NCI-H1436 (cell line): ENCODE measurements around the gene CYP26C1.

Source experiments
- DNase-seq: peaks from one replicate; lab custom pipeline; 2025; lab: John Stamatoyannopoulos, UW

Gene CYP26C1, protein sequence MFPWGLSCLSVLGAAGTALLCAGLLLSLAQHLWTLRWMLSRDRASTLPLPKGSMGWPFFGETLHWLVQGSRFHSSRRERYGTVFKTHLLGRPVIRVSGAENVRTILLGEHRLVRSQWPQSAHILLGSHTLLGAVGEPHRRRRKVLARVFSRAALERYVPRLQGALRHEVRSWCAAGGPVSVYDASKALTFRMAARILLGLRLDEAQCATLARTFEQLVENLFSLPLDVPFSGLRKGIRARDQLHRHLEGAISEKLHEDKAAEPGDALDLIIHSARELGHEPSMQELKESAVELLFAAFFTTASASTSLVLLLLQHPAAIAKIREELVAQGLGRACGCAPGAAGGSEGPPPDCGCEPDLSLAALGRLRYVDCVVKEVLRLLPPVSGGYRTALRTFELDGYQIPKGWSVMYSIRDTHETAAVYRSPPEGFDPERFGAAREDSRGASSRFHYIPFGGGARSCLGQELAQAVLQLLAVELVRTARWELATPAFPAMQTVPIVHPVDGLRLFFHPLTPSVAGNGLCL

DNA sequence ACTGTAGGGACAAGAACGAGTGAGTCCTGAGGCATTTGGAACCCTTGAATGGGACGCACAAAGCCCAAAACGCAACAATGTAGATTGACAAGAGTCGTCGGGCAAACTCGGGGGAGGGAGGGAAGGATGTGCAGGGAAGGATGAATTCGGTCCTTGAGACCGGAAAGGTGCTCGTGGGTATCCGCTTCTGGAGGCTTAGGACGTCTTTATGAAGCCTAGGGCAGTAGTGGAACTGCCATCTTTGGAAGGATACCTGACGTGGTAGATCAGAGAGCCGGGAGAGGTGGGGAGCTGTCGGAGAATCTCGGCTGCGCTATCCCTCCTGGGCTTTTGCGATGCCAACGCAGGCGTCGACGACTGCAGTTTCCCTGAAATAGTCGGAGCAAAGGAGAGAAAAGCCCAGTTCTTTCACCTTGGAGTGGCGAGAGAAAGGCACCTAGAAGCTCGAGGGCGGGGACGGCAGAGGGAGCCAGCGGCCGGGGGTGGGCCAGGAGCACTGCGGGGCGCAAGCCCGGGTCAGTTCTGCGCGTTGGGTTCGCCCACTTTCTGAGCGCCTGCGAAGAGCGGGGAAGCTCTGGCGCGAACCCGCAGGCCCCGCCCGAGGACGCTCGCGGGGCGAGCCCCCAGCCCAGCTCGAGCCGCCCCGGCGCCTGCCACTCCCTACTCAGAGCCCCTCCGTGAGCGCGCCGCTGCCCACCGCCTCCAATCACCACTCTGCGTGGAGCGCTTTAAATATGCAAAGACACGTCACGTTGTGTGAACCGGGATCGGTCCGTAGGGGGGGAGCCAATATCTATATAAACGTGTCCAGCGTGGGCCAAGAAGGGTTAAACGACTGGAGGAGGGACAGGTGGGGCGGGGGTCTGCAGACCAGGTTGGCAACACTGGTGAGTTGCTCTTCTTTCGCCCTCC, at the start of gene CYP26C1:
CYP26C1 (plus strand) TSS at position 824 of the 912 bp plus-strand sequence. CDS start 466 bp downstream, outside the sequence.
- DNase-seq = no peak

DNA sequence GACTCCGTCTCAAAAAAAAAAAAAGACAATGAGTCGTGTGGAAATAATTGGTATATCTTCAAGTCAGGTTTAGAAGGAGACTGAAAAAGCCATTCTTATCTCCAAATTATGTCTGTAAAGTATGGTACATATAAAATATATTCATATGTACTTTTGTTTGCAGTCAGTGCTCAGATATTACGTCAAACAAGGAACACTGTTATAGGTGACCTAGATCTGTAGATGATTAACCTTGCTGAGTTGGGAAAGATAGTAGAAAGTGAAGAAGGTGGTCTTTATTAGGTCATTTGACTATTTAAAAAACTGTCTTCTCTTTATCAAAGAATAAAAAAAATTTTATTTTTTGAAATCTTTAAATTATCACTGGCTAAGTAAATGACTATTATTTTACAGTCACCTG, 44.9 kb upstream of the CYP26C1 start:
- no peak for DNase-seq

DNA sequence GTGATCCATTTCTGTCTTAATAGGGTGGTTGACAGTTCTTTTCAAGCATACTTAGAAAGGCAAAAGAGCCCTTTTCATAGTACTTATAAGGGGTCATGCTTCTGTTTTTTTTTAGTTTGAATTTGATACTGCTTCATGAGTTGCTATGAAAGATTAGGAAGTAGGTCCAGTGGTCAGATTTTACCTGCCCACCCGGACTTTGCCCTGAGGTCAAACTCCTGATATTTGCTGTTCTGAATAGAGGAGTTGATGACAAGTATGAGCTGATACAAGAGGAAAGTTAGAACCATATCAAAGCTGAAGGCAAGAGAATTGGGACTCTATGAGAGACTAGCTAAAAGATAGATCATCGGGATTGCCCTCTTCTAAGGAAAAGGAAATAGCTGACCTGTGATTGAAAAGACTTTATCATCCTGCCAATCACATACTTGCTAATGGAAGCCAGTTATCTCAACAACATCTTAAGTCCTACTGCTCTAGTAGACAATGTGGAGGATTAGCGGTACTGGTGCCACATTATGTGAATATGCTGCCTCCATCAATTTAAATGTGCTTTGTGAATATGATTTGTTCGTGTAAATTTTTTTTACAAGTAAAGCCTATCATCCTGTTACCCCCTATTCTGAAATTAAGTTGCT, 37.5 kb upstream of the CYP26C1 start:
- DNase-seq = no peak

DNA sequence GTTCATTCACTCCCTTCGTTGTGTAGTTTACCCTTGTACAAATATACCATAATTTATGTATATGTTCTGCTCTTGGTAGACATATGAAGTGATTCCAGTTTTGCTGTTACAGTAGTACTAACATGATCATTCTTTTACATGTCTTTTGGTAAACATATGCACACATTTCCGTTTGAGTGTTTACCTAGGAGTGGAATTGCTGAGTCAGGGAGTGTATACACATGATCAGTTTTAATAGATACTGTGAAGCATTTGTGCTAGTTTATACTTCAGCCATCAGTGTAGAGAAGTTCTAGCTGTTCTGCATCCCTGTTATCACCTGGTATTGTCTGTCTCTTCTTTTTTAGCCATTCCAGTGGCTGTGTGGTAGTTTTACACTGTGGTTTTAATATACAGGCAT, 34.5 kb upstream of the CYP26C1 start:
- no peak for DNase-seq

DNA sequence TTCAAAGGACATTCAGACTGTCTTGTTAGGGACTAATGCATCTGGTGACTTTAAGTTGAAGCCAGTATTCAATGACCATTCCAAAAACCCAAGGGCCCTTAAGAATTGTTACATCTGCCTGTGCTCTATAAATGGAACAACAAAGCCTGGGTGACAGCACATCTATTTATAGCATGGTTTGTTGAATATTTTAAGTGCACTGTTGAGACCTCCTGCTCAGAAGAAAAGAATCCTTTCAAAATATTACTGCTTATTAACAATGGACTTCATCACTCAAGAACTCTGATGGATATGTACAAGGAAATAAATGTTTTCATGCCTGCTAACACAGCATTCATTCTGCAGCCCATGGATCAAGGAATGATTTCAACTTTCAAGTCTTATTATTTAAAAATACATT, 33.1 kb upstream of the CYP26C1 start:
- DNase-seq = no peak

DNA sequence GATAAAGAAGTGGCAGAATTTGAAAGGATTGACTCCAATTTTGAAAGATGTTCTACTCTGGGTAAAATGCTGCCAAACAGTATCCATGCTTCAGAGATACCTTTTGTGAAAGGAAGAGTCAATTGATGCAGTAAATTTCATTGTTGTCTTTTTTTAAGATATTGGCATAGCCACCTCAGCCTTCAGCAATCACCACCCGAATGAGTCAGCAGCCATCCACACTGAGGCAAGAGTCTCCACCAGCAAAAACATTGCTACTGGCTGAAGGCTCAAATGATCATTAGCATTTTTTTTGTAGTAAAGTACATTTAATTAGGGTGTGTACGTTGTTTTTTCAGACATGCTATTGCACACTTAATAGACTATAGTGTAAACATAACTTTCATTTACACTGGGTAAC, 31.7 kb upstream of the CYP26C1 start:
- no peak for DNase-seq

DNA sequence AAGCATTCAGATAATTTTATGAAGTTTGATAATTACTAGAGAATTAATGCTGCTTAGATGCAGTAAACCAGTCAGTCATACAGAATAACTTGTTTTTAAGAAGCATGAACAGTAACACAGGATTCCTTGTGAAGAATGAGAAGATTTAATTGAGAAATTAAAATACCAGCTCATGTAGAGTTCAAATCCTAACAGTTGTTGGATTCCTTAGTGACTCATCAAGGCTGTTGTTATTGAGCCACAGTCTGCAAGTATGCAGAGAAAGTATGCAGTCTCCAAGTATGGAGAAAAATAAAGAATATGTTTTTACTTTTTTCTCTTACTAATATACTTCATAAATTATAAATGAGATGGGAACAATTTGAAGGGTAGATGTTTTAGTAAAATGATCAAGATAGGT, 30.2 kb upstream of the CYP26C1 start:
- no peak for DNase-seq

DNA sequence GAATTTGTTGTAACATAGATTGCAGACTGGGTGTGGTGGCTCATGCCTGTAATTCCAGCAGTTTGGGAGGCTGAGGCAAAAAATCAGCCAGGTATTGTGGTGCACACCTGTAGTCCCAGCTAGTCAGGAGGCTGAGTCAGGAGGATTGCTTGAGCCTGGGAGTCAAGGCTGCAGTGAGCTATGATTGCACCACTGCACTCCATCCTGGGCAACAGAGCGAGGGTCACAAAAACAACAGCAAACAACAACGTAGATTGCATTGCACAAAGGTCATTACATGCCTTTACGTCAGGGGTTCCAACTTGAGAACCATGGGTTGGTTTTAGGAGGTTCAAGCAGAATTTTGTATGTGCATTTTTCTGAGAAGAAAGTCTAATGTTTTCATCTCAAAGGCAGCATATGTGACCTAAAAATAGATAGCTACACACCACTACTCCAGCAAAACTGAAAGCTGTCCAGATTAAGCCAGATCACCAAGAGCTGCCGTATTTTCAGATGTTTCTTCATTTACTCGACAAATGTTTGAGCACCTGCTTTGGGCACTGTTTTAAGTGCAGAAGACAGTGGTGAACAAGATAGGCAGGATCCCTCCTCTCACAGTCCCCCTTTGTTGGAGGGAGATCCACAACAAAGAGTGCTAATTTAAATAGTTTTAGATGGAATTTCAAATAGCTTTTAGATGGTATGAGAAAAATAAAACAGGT, 28.3 kb upstream of the CYP26C1 start:
- DNase-seq = no peak

DNA sequence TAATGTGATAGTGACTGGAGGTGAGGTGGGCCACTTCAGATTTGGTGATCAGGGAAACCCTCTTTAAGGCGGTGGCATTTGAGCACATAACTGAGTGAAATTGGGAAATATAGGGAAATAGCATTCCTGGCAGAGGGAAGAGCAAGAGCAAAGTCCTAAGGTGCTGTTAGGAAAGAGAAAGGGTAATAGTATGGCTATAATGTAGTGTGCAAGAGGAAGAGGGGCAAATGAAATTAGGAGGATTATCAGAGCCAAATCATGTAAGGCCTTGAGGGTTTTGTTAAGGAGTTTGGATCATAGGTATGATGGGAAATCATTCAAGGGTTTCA, 27.8 kb upstream of the CYP26C1 start:
- DNase-seq = no peak

DNA sequence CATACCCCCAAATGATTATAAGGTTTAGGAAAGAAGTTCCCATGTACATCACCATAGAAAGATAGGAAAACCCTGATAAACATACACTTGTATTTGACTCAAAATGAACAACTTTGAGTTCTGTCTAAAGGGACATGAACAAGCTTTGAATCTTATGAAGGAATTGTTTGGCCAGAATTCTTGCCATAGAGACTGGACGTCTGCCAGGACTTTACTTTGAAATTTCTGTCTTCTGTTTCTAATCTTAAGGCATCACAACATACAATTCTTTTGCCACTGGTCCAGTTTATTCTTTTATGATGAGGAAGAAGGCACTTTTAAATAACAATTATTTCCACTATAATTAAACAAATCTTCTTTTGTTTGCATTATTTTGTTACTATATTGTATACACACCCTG, 26.2 kb upstream of the CYP26C1 start:
- no peak for DNase-seq

DNA sequence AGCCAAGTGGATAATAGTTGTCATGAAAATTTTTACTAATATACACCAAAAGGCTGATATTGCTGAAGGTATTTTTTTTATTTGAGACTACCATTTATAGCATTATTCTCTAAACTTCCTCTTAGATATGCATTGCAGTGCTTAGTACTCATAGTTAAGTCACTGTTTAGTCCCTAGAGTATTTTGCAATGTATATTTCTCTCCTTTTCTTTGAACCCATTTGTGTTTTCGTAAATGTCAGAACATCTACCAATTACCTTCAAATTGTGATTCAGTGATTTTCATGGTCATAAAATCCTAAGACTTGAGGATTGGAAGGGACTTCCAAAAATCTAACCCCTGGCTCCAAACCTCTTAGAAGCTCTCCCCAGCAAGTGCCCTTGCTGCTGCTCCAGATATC, 21.5 kb upstream of the CYP26C1 start:
- DNase-seq = no peak

DNA sequence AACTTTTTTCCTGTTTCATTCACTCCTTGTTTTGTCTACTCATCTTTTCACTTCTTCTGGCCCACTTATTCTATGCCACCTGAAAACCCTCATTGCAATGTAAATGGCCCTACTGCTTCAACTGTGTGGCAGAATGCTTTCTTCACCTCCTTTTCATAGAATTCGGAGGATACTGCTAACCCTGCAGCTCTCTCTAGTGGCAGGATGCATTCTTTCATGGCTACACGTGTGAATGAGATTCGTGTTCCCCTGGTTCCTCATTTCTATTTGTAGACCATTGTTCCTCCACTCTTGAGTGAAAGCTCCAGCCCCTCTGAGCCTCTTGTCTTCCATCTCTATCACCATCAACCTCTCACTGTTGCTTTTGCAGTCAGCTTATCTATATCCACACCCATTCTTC, 20.9 kb upstream of the CYP26C1 start:
- DNase-seq = no peak

DNA sequence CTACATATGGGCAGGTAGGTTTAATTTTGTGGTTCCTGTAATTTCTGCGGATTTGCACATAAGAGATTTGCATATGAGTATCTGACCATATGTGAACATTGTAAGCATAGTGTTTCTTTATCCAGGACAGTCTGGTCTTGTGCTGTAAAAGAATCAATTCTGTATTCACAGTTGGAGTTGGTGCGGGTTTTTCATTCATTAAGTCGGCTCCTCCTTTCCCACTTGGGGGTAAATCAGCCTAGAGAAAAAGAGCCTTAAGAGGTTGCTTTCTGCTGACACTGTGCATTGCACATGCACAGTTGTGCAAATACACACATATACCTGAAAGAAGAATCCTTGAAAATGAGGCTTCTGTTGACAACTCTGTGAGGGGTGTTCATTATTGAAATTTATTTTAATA, 6.1 kb upstream of the CYP26C1 start:
- no peak for DNase-seq

DNA sequence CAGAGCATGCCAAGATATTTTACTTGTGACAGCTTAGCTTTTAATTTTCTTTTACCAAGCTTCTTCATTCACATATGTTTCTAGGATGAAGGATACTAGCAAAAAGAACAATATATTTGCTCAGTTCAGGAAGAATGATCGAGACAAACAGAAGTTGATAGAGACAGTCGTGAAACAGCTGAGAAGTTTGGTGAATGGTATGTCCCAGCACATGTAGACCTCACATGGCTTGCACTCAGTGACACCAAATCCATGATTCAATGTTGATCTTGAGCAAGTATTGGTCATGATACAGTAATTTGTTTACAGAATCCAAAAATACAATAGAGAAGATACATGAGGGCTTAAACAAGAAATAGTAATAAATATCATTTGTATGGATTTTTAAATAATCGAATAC, 2.5 kb upstream of the CYP26C1 start:
- DNase-seq = no peak

DNA sequence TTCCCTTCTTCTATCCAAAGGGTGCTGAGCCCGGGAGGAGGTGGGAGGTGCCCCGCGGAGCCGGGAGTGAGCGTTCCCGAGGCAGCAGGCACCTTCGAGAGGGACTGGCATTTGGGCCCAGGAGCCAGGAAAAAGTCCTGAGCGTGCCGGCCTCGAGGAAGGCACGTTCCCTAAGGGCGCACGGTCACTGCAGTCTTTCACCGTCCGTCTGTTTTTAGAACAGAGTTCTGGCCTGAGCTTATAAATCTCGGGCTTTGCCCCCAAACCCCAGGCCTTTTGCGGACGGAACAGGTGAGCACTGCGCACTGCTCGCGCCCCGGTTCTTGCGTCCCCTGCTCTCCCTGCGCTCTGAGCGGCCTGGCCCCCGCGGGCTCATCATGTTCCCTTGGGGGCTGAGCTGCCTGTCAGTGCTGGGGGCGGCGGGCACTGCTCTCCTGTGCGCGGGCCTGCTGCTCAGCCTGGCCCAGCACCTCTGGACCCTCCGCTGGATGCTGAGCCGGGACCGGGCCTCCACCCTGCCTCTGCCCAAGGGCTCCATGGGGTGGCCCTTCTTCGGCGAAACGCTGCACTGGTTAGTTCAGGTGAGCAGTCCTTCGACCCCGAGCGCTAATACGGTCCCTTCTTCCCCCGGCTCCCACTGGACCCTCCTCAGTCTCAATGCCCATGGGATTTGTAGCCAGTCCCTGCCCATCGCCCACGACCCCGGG, 442 bp downstream of the CYP26C1 start:
- DNase-seq = no peak

DNA sequence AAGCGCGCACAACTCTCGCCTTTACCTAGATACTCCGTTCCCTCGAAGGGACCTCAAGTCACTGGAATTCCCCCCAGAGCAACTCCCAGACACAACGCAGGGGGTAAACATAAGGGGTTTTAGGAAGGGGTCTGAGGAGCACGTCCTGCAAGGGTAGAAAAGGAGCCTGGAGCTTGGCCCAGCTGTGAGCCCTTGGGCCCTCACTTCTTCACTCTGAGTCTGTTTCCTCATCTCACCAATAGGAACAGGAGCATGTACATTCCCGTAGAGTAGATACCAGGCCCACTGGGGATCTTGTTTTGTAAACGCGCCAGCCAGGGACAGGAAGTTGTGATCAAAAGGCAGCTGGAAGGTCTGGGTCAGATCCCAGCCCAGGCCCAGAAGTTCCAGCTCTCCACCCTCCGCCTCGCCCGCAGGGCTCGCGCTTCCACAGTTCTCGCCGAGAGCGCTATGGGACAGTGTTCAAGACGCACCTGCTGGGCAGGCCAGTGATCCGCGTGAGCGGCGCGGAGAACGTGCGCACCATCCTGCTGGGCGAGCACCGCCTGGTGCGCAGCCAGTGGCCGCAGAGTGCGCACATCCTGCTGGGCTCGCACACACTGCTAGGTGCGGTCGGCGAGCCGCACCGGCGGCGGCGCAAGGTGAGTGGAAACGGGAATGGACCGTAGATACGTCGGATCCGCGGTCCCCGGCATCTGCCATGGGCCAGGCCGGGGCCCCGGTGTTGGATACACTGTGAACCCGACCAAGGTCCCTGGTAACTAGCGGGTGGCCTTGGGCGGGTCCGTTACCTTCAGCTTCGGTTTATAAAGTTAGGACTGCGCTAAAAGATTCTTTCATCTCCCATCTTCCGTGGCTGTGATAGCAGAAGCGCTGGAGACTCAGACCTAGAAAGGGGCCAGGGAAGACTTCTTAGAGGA, 1.3 kb downstream of the CYP26C1 start:
- DNase-seq = no peak

DNA sequence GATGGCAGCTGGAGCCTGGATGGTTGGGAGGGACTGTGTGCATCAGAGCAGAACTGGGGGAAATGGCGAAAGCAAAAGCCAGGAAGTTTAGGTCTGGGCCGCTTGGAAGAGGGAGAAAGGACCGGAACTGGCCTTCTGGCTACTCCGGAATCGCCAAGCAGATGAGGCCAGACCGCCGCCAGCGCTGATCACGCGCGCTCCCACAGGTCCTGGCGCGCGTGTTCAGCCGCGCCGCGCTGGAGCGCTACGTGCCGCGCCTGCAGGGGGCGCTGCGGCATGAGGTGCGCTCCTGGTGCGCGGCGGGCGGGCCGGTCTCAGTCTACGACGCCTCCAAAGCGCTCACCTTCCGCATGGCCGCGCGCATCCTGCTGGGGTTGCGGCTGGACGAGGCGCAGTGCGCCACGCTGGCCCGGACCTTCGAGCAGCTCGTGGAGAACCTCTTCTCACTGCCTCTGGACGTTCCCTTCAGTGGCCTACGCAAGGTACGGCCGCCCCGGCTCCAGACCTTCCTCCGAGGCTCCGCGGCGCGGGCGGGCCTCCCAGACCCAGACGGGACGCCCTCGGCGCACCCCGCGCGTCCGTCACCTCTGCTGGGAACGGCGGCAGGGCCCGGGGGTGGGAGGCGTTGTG, 2.0 kb downstream of the CYP26C1 start:
- no peak for DNase-seq

DNA sequence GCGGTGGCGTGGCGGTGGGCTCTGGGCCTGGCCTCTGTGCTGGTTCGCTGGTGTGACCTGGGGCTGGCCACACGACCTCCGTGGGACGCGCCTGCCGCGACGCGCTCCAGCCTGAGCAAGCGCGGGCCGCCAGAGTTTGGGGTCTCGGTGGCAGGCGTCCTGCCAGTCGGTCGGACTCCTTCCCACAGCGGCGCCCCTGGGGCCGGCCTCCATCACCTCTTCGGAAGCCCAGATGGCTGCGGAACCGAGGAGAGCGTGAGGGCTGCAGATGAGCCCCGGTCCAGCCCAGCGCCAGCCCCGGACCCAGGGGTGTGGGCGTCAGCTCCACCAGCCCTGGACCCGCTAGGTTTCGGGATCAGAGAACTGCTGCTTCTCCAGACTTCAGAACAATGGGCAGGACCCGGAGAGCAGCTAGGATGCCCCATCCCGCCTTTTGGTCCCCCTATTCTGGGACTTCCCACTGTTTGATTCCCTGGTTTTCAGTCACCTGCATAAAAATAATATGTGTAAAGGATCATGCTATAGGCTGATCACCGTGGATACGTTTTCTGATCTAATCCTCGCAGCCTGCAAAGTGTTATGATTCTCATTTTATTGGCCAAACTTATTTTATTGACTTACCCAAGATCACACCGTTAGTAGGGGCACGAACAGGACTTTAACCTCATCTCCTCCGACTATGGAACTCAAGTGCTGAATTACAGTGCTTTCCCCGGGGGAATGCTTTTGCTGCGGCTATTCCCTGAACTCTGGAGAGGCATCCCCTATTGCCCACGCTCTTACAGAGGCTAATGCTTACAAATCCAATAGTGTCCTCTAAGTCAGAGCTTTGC, 2.8 kb downstream of the CYP26C1 start:
- DNase-seq = no peak
